Ishikawa (cell line): ENCODE data around the gene HSD11B1L.

Experiments used
- EP300 ChIP-seq: IDR thresholded peaks from 2 replicates; pipeline ENCODE4 v1.6.1; 2012; ENCODE audit warnings: borderline replicate concordance
- RAD21 ChIP-seq: IDR thresholded peaks from 2 replicates; pipeline ENCODE4 v1.6.1; 2012; ENCODE audit warnings: low read depth
- TCF12 ChIP-seq: IDR thresholded peaks from 2 replicates; pipeline ENCODE4 v1.6.1; 2012; ENCODE audit warnings: low read depth
- YY1 ChIP-seq: IDR thresholded peaks from 2 replicates; pipeline ENCODE4 v1.6.1; 2012; ENCODE audit warnings: low read depth
- TF ChIP-seq, protein P1 (sequence below): IDR thresholded peaks from 2 replicates; pipeline ENCODE4 v1.6.1; 2012

DNA sequence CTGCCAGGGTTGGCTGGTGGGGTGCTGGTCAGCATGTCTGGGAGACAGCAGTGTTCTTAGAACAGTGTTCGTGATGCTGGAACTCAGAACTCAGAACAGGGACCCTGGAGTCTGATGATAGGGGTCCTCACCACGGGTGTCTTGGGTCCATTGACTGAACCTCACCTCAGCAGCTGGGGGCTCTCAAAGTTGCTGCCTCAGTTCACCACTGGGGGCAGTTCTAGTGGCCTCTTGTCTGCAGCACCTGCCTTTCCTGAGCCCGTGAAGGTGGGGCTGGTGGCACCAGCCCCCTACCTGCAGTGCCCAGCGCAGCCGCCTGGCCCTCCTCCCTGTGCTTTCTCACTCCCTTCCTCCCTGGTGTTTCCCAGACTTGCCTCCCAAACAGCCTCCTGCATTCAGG lies 29.5 kb upstream of the HSD11B1L start:
- TF ChIP-seq, protein P1, sequence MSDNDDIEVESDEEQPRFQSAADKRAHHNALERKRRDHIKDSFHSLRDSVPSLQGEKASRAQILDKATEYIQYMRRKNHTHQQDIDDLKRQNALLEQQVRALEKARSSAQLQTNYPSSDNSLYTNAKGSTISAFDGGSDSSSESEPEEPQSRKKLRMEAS = no peak
- TF ChIP-seq EP300 (no peak), YY1 (no peak), TCF12 (no peak), RAD21 (no peak)
